HG03108 (cell line): Measurements from ENCODE around the gene RNF8.

Experiments used
- ATAC-seq: cut with Tn5 transposase; IDR thresholded peaks from one replicate; pipeline ENCODE4 v1.9.1; 2021; ENCODE audit warnings: moderate library complexity; ENCODE audit not compliant: unreplicated experiment

RNF8 gene

DNA sequence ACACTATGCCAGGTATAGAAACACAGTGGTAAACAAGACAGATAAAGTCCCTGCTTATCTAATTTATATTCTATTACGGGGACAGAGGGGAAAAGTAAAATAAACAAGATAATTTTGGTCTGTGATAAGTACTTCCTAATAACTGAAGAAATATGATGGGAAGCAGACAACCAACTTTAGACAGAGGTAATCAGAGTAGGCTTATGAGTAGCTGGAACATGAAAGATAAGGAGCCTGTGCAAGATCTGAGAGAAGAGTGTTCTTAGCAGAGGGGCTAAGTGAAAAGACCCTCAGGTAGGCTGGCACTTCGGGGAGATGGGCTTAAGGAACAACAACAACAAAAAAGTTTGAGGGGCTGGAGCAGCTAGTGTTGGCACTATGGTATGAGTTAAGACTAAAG lies 4.1 kb downstream of the RNF8 start:
- ATAC-seq = no peak

DNA sequence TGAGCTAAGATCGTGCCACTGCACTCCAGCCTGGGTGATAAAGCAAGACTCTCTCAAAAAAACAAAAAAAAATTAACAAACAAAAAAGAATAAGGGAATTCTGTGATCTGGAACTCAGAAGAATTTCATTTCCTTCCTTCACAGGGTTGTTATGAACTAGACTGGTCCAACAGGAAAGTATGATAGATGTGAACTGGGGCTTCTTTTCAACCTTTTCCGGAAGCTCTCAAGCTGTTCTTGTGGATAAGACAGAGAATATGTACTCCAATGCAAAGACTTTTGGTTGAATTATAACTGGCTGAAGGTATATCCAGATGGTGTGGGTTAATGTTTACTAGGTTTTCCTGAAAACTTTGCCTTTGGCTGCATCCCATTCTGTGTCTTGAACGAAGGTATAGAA lies 5.3 kb downstream of the RNF8 start:
- ATAC-seq = no peak

DNA sequence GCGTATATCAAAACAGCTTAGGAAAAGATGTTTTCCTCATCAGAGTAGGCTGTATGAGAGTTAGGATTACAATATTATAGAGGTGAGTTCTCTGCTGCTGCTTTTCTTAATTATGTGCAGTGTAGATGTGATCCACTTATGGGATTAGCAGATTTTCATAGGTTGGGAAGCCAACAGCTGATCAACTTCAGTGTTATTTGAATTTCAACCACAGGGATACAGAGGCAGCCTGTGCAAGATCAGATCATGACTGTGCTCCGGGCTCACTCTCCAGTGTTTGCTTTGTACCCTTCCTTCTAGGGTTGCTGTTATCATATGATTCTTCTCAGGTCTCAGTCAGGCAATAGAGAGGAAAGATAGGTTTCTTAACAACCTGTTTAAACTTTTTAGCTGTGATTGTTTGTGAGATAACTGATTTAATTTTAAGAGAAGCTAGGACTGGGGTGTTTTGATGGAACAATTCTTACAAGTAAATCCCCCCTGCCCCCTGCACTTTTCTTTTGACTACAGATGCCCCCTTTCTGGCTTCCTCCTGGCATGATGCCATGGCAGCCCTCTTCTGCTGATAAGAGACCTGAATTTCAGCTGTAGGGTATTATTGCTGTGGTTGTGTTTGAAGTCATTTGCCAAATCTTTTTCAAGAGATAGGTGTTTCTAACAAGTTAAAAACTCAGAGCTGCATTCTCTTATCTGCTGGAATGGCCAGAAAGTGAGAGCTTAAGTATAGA lies 8.5 kb downstream of the RNF8 start:
- ATAC-seq = no peak

DNA sequence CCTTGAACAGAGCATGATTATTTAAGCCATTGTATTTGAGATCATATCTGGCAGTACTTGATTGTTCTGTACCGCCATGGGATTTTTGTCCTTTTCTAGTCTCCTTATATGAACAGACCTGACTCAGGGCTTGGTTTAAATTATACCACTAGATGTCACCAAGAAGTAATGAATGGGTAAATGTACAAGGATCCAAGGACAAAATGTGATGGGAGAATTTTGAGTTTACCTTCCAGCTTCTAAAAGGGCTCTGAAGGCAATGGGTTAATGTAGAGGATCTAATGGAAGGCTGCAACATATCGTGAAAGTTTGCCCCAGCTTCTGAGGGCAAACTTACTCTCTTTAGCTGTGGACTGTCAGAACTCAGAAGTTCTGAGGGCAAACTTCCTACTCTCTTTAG lies 12.0 kb downstream of the RNF8 start:
- no peak for ATAC-seq

DNA sequence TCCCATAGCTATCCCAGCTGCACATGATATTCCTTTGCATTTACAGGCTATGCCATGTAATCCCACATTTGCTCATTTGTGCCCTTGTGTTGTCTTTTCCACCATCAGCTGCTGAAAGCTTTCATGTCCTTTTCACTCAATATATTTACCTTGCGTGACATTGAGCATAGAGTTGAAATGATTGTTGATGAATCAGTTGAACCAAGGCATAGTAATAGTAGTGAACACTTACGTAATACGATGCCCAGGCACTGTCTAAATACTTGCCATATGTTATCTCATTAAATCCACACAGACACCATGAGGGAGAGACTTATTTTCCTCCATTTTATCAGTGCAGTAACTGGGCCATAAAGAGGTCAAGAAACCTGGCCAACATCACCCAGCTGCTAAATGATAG lies 13.1 kb downstream of the RNF8 start:
- no peak for ATAC-seq

DNA sequence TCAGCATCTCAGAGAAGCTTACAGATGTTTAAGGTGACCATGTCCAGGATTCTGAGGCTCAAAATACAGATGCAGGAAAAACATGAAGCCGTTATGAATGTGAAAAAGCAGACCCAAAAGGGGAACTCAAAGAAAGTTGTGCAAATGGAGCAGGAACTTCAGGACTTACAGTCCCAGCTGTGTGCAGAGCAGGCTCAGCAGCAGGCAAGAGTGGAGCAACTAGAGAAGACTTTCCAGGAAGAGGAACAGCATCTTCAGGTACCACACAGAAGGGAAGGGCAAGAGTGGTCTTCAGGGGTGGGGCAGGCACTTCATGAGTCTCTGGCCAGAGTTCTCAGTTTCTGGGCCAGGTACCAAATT lies 15.2 kb downstream of the RNF8 start:
- no peak for ATAC-seq

DNA sequence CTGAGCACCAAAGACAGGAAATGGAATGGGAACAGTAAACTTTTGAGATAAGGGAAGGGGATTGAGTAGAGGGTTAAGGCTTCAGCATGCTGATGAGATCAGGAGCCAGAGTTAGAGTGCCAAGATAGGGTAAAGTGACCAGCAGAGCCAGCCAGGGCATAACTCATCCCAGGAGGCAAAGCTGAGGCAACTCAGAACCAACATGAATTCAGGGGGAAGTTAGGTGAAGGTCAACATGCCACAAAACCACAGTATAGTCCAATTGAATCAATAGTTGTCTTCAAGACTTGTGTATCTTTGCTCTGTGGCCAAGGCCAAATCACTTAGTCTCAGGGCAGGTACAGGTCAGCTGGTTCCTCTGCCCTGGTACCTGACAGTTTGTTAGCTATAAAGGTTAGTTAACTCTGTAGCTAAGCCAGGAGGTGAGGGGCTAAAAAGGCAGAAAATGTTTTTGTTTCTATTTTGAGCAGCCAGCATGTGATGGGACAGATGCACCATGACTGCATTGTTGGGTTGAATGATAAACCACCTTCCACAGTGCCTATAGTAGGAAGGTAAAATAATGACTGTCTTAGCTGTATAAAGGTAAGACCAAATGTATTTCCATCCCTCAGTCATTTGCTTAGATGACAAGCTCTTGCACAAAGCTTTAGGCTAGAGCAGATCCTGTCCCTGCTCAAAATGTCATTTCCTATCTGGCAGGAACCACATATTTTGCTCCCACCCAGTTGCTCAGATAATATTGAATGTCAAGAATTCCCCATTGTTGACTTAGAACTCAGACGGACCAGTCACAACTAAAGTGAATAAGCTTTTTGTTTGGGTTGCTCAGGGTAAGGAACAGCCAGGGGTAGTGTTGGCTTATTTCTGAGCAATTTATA lies 15.8 kb downstream of the RNF8 start:
- ATAC-seq = no peak

DNA sequence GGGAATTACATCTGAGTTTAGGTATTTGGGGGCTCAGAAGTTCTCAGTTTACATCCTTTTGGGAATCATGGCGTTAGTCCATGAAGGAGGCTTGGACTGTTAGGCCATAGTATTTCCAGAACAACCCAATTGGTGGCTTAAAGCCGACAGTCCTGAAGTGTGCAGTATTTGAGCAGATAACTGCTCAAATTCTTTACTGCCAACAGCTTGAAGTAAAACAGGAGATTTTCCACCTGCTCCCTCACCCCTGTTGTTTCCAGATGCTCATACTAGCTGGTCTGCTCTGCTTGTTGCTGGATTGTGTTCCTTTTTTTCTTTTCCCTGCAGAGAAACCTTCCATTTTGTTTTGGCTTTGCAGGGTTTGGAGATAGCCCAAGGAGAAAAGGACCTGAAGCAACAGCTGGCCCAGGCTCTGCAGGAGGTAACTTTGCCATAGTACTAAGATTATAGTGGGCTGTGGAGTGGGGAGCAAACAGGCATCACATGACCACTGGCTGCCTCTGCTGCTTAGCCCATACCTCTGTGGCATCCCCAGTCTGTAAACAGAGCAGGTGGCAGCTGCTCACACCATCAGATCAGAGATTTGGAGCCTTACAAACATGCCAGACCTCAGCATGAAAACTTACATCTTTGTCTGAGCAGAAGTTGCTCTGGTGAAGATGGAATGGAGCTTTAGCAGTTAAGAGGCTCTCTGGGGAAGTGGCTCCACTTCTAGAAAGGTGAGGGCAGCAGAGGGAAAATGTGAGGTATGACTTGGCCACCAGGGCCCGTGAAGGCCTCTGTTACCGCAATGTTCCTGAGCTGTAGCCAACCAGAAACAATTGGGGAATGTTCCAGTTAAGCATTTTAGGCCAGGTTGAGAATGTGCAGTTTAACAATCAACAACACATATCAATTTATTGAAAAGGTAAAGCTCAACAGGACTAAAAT lies 17.6 kb downstream of the RNF8 start:
- ATAC-seq = no peak

DNA sequence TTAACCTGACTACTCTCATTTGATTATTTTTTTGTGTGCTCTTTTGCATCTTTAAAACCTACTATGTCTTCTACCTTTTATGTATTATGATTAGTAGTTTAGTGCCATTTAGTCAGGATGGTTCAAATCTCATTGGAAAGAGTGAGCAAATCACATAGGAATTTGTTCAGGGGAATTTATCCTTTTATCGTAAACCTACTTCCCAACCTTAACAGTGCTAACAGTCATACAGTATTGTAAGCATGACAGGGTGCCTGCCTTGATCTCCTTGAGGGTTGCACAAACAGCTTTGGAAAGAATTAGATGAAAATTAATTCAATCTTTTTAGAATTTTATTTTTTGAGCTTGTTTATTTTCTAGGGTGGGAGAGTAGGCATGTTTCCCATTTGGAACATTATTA lies 18.3 kb downstream of the RNF8 start:
- ATAC-seq = no peak

DNA sequence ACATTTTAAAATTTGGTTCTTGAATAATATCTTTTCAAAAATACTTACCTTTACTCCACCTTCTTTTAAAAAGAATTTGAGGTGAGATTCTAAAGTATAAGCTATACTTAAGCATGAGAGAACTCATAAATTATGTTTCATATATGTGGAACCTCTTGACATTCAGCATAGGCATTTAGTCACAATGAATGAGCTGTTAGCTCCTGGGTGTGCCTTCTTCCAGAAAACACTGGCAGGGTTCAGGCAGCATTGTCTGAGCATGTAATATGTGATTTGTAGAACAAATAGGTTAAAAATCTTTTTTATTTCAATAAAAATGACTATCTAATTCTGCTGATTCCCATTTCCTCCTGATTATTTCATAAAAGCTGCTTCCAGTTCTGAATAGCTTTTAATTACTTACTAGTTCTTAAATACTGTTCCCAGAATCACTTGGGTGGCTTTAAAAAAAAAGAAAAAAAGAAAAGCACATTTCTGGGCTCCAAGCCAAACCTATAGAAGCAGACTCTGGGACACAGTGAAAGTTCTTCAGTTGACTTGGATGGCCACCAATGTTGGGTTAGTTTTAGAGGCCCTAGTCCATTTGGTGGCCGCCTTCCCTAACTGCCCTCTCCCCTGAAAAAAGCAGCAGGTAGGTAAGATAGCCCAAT lies 20.2 kb downstream of the RNF8 start:
- no peak for ATAC-seq

DNA sequence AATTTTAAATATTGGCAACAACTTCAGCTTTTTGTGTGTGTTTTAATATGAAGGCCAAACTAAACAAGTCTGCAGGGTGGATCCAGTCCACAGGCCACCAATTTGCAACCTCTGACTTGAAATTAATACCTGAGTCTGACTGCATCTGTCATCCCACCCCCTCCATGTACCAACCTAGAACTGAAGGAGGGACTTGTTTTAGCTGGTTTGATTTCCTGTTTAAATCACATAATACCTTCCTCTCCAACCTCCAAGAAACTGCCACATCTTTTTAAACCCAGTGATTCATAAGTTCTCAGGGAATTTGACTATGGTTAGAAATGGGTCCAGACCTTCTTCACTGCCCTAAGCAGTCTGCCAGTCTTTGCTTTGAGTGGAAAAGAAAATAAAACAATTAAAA lies 21.6 kb downstream of the RNF8 start:
- no peak for ATAC-seq

DNA sequence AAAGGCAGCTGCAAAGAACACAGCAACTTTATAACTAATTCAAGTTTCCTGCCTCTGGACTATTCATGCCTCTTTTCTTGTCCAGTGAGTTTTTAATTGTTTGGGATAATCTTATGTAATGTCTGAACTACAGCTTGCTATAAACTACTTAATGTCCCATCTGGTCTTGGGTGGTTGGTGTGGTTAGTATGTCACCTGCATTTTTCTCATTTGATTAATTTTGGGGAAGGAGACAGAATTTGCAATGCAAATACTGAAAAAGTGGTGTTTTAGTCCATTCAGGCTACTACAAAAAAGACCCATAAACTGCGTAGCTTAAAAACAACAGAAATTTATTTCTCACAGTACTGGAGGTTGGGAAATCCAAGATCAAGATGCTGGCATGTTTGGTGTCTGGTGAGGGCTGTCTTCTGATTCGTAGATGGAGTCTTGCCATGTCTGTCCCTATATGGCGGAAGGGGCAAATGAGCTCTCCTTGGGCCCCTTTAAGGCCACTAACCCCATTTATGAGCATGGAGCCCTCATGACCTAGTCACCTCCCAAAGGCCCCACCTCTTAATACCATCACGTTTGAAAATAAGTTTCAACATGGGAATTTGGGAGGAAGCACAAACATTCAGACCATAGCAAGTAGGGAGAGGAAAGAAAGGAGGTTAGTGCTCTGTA lies 22.4 kb downstream of the RNF8 start:
- no peak for ATAC-seq

DNA sequence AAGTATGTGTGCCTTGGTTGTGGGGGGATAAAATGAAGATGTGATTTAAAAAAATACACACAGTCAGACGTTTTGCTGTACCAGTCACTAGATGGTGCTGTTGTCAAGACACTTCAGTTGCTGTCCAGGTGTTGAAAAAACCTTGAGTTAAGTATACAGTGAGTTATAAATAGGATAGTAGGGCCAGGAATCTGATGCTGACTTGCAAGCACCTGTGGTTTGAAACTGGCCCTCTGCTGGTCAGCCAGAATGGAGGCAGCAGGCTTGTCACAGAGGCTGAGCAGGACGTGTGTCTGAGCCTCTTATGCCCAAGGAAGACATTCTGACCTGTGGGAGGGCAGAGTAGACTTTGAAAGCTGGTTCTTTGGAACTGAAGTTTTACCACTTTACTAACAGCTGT lies 27.8 kb downstream of the RNF8 start:
- ATAC-seq = no peak

DNA sequence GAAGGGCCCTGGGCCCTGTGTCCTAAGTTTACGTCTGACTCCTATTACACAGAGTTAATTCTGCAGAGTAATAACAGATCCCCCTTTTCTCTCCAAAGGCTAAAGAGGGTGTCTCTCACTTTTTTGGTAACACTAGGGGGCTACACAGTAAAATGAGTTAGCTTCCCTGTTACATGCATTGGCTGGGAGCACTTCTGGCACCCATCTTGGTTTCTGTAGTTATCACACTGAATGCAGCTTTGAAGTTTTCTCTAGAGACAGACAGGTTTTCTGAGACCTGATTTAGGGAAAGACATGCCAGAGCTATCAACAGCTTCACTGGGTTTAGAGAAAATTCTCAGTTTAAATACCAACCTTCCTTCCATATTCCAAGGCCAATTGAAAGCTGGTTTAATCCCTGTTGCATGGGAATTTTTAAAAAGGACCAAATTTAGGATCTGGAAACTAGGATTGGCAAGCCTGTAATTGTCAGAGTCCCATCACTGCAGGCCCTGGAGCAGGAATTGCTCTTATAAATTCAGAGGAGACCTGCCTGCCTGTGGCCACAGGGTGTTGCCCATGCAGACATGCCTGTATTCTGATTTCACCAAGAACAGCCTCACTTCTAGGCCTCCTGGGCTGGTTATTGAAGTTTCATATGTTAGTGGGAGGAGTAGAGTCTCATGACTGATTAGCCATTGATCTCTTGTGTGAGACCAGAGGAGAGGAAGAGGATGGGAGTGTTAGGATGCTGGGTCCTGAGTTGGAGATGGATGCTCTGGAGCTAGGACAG lies 29.4 kb downstream of the RNF8 start:
- no peak for ATAC-seq

DNA sequence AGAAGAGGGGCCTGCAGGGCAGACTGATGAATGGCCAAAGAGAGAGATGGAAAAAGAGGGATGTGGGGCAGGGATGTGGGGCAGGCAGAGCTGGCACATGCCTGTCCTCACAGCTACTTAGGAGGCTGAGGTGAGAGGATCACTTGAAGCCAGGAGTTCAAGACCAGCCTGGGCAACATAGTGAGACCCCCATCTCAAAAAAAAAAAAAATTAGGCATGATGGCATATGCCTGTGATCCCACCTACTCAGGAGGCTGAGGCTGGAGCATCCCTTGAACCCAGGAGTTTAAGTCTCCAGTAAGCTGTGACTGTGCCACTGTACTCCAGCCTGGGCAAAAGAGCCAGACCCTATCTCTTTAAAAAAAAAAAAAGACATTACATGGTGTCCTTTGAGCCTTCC lies 34.8 kb downstream of the RNF8 start:
- ATAC-seq = no peak

DNA sequence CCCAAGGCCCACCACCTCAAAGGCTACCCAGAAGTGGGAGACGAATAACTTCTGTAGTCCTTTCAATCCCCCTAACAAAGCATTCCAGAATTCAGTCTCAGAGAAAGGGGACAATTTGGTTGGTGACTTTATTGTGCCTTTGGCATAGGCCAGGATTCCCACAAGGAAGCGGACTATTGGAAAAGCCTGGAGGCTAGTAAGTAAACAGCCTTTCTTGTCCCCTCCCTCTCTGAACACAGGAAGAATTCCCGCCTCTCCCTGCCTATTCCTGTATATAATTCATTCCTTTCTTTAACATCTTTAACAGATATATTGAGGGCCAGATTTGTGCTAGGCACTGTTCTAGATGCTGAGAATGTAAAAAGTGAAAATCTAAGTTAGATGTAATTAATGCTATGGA lies 36.1 kb downstream of the RNF8 start:
- no peak for ATAC-seq

DNA sequence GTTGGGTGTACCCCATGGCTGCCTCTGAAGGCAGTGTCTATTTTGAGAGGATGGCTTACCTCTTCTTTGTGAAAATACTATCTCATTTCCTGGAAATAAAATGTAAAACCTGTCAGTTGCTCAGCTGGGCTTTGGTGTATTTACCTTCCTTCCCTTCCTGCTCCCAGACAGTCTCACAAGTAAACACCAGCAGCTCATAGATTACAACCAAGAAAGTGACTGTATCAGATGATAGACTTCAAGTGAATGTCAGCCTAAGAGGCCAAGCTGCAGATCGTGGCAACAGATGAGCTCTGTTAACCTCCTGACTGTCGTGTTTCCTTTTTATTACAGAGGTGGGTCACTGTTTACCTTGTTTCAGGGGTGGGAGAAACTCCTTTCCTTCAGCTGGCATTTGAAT lies 37.3 kb downstream of the RNF8 start:
- ATAC-seq = no peak

DNA sequence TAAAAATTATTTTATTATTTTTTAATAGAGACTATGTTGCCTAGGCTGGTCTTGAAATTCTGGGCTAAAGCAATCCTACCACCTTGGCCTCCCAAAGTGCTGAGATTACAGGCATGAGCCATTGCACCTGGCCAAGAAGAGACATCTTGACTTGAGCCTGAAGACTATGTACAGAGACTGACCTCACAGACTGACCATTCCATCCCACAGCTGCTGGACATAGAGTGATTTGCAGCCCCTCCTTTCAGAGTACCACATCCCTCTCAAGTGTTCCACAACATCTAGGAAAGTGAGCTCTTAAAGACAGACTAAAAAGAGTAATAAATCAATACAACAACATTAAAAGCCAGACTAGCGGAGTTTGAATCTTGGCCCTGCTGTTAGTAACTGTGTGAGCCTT lies 39.0 kb downstream of the RNF8 start:
- no peak for ATAC-seq

DNA sequence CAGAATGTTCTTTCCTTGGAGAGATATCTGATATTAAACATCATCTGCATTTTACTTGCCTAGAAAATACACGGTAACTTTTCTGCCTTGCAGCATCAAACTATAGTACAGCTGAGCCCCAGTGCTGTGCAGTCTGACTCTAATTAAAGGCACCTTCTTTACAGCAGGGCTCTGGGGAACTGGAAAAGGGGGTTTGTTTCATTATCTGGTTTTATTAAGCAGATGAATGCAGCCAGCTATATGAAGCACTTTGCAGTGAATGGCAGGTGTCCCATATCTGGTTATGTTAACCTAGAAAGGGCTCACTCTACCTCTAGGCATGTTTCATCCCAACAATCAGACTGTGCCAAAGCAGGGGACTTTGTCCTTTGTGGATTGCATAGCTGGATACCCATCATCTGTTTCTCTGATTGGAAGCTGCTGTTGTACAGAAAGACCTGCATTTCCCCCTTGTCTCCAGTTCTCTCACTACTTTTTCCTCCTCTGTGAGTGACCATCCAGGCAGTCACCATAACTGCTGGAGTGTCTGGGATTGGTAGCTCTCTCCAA lies 39.7 kb downstream of the RNF8 start:
- no peak for ATAC-seq
